H9 (cell line): ENCODE data around the gene NSF. TPM values are rescaled to one million over a fixed set of nuclear protein-coding genes. Genes with fewer than 3 reads are reported as not detected.
"Not testable (repeated sequence)": the region's sequence is repeated elsewhere in the genome, so short reads cannot be mapped to it uniquely, and the experiment has no call there.

ENCODE experiments used
- DNase-seq: peaks from one replicate; pipeline ENCODE4 v3.0.0-alpha.2; 2017
- H2AFZ ChIP-seq: one replicate; pipeline ENCODE4 v1.6.1; 2013; ENCODE audit warnings: mild to moderate bottlenecking, low read length, control low read depth, moderate library complexity
- H2AK5ac ChIP-seq: 2 replicates; pipeline ENCODE4 v1.6.1; 2013; ENCODE audit warnings: low read length, control low read depth, mixed read lengths; ENCODE audit not compliant: insufficient read length
- H2BK120ac ChIP-seq: one replicate; pipeline ENCODE4 v1.6.1; 2013; ENCODE audit warnings: low read depth, mild to moderate bottlenecking, low read length, control low read depth, inconsistent platforms; ENCODE audit not compliant: poor library complexity, severe bottlenecking
- H2BK12ac ChIP-seq: 2 replicates; pipeline ENCODE4 v1.6.1; 2013; ENCODE audit warnings: low read length, control low read depth, mixed read lengths, low read depth; ENCODE audit not compliant: insufficient read length
- H2BK15ac ChIP-seq: 2 replicates; pipeline ENCODE4 v1.6.1; 2013; ENCODE audit warnings: low read depth, low read length, control low read depth
- H2BK20ac ChIP-seq: one replicate; pipeline ENCODE4 v1.6.1; 2013; ENCODE audit warnings: low read depth, mild to moderate bottlenecking, low read length, control low read depth, inconsistent platforms; ENCODE audit not compliant: poor library complexity, severe bottlenecking
- H2BK5ac ChIP-seq: 2 replicates; pipeline ENCODE4 v1.6.1; 2013; ENCODE audit warnings: low read length, control low read depth, mixed read lengths; ENCODE audit not compliant: insufficient read length
- H3K14ac ChIP-seq: 2 replicates; pipeline ENCODE4 v1.6.1; 2013; ENCODE audit warnings: low read length, control low read depth; ENCODE audit not compliant: insufficient read depth
- H3K18ac ChIP-seq: 2 replicates; pipeline ENCODE4 v1.6.1; 2013; ENCODE audit warnings: low read depth, mild to moderate bottlenecking, mixed read lengths, low read length, control low read depth; ENCODE audit not compliant: insufficient read length
- H3K23ac ChIP-seq: 2 replicates; pipeline ENCODE4 v1.6.1; 2013; ENCODE audit warnings: low read length, control low read depth, mixed read lengths, low read depth; ENCODE audit not compliant: insufficient read length
- H3K23me2 ChIP-seq: 2 replicates; pipeline ENCODE4 v1.6.1; 2013; ENCODE audit warnings: low read depth, mild to moderate bottlenecking, mixed read lengths, low read length, control low read depth; ENCODE audit not compliant: insufficient read length, poor library complexity, severe bottlenecking
- H3K27ac ChIP-seq: 2 replicates; pipeline ENCODE4 v1.5.1; 2013; ENCODE audit warnings: low read length, control low read depth, mixed read lengths, low read depth; ENCODE audit not compliant: insufficient read length
- H3K27me3 ChIP-seq: 2 replicates; pipeline ENCODE4 v1.6.1; 2013; ENCODE audit warnings: low read length, control low read depth, inconsistent platforms; ENCODE audit not compliant: insufficient read depth
- H3K4ac ChIP-seq: 2 replicates; pipeline ENCODE4 v1.6.1; 2013; ENCODE audit warnings: low read depth, mild to moderate bottlenecking, control low read depth, inconsistent platforms, low read length, moderate library complexity
- H3K4me1 ChIP-seq: 2 replicates; pipeline ENCODE4 v1.6.1; 2013; ENCODE audit warnings: low read length, control low read depth, inconsistent platforms; ENCODE audit not compliant: insufficient read depth
- H3K4me2 ChIP-seq: 2 replicates; pipeline ENCODE4 v1.6.1; 2013; ENCODE audit warnings: low read length, control low read depth, mixed read lengths; ENCODE audit not compliant: insufficient read length, insufficient read depth
- H3K56ac ChIP-seq: 2 replicates; pipeline ENCODE4 v1.6.1; 2013; ENCODE audit warnings: low read depth, mild to moderate bottlenecking, mixed read lengths, low read length, control low read depth; ENCODE audit not compliant: insufficient read length
- H3K79me1 ChIP-seq: 2 replicates; pipeline ENCODE4 v1.6.1; 2013; ENCODE audit warnings: low read depth, mild to moderate bottlenecking, moderate library complexity, low read length, control low read depth, inconsistent platforms; ENCODE audit not compliant: insufficient read depth, poor library complexity, severe bottlenecking
- H3K79me2 ChIP-seq: 2 replicates; pipeline ENCODE4 v1.6.1; 2013; ENCODE audit warnings: low read length, control low read depth, inconsistent platforms; ENCODE audit not compliant: insufficient read depth
- H3K9ac ChIP-seq: 2 replicates; pipeline ENCODE4 v1.6.1; 2013; ENCODE audit warnings: low read length, control low read depth, mixed read lengths; ENCODE audit not compliant: insufficient read length; ENCODE audit errors: extremely low read depth
- H3K9me3 ChIP-seq: one replicate; pipeline ENCODE4 v1.6.1; 2013; ENCODE audit warnings: low read depth, low read length, inconsistent platforms; ENCODE audit not compliant: control insufficient read depth
- H3T11ph ChIP-seq: one replicate; pipeline ENCODE4 v1.6.1; 2013; ENCODE audit warnings: mild to moderate bottlenecking, low read length, control low read depth, inconsistent platforms
- H4K20me1 ChIP-seq: one replicate; pipeline ENCODE4 v1.6.1; 2013; ENCODE audit not compliant: control insufficient read depth, insufficient read length, insufficient read depth
- H4K5ac ChIP-seq: 2 replicates; pipeline ENCODE4 v1.6.1; 2013; ENCODE audit warnings: low read depth, mild to moderate bottlenecking, mixed read lengths, low read length, control low read depth; ENCODE audit not compliant: insufficient read length
- H4K8ac ChIP-seq: replicated peaks from 2 replicates; pipeline ENCODE4 v1.6.1; 2013; ENCODE audit warnings: low read length, control low read depth, mixed read lengths, low read depth; ENCODE audit not compliant: insufficient read length
- H4K91ac ChIP-seq: 2 replicates; pipeline ENCODE4 v1.6.1; 2013; ENCODE audit warnings: low read depth, mild to moderate bottlenecking, moderate library complexity, mixed read lengths, low read length, control low read depth; ENCODE audit not compliant: insufficient read length
- H3K27ac Mint-ChIP-seq, 3 experiments: 2 replicates in 2 of 3; 3 replicates in 1 of 3; pipeline ENCODE4 v1.8.0; 2020 to 2021; ENCODE audit warnings: mixed read lengths in 3 of 3, mild to moderate bottlenecking in 1 of 3, moderate library complexity in 1 of 3
- H3K27me3 Mint-ChIP-seq: 2 replicates; pipeline ENCODE4 v1.8.0; 2021; ENCODE audit warnings: low read depth, mild to moderate bottlenecking, moderate library complexity, mixed read lengths
- H3K36me3 Mint-ChIP-seq, 3 experiments: 2 replicates in 2 of 3; 3 replicates in 1 of 3; pipeline ENCODE4 v1.8.0; 2020 to 2021; ENCODE audit warnings: low read depth in 3 of 3, mixed read lengths in 3 of 3; ENCODE audit not compliant: insufficient read depth in 1 of 3
- H3K4me1 Mint-ChIP-seq, 2 experiments: 2 replicates each; pipeline ENCODE4 v1.8.0; 2020; ENCODE audit warnings: mixed read lengths in 2 of 2
- H3K4me3 Mint-ChIP-seq, 2 experiments: 2 replicates in 1 of 2; 3 replicates in 1 of 2; pipeline ENCODE4 v1.8.0; 2020 to 2021; ENCODE audit warnings: mild to moderate bottlenecking in 2 of 2, mixed read lengths in 2 of 2, moderate library complexity in 1 of 2
- H3K9me3 Mint-ChIP-seq, 2 experiments: 2 replicates in 1 of 2; 3 replicates in 1 of 2; pipeline ENCODE4 v1.8.0; 2020; ENCODE audit warnings: mild to moderate bottlenecking in 2 of 2, mixed read lengths in 2 of 2, moderate library complexity in 1 of 2
- WGBS: extraction: QIAGEN DNeasy Blood & Tissue Kit; methylation state at CpG from one replicate; pipeline ENCODE4 v1.1.7; 2013; ENCODE audit warnings: missing lambda C conversion rate, low lambda C conversion rate, mixed read lengths; ENCODE audit not compliant: insufficient read length; ENCODE audit errors: extremely low coverage; 5-methylcytosine and 5-hydroxymethylcytosine counted together
- total RNA-seq: library from RNA; stranded (reverse); gene quantifications from 2 replicates; pipeline ENCODE4 v1.2.1, GENCODE V29; 2021

The NSF gene
- total RNA-seq, 1 experiment from 2014 or later, result 36.4 TPM

DNA sequence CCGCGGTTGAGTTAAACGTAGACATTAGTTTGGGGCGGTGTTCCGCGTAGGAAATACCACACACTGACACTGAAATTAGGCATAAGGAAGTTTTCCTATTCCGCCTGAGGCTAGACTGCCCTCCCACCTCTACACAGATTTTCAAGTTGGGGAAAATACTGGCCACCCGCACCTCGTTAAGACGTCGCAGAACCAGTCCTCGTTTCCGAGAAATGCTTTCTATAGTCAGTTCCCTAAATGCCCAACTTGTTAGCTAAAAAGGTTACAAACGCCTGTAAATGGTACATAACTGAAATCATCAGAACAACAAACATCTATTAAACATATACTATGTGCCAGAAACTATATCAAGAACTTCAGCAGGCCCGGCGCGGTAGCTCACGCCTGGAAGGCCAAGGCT lies 10.4 kb upstream of the NSF start:
- not testable (repeated sequence) for H3K9ac ChIP-seq, H3K27ac ChIP-seq, H3K79me2 ChIP-seq, H2BK120ac ChIP-seq, H3K56ac ChIP-seq, H4K91ac ChIP-seq, H4K20me1 ChIP-seq, H3K4me1 ChIP-seq, H2BK20ac ChIP-seq, H3K4me2 ChIP-seq, H3K4ac ChIP-seq, H4K5ac ChIP-seq, DNase-seq, H3K27me3 Mint-ChIP-seq, H3K79me1 ChIP-seq, H3K36me3 Mint-ChIP-seq, H3K18ac ChIP-seq, H3K27ac Mint-ChIP-seq, H3T11ph ChIP-seq, H3K4me1 Mint-ChIP-seq, H3K9me3 ChIP-seq, H3K4me3 Mint-ChIP-seq, H3K23me2 ChIP-seq, H3K14ac ChIP-seq, H2BK12ac ChIP-seq, H2AFZ ChIP-seq, H2AK5ac ChIP-seq, H2BK5ac ChIP-seq, H4K8ac ChIP-seq, H3K27me3 ChIP-seq, H3K9me3 Mint-ChIP-seq, H3K23ac ChIP-seq, H2BK15ac ChIP-seq
- WGBS, result no CpG with 5 or more reads among the region's 18 CpGs

DNA sequence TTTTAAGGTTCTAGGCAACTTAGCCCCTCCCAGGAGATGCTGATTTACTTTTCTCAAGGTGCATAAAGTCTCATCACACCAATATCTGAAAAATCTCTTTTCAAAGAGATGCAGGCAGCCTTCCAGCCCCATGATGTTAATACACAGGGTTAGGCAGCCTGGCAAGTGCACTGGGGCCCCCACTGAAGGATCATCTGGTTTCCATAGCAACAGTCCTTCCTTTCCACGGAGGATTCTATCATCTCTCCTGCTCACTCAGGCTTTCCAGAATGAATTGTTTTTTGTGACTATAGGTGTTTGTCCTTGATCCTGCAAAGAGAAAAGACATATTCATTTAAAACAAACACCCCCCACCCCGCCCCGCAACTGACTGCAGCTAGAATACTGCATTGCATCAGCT lies 5.0 kb upstream of the NSF start:
- not testable (repeated sequence) for H3K4me3 Mint-ChIP-seq, DNase-seq, H3K56ac ChIP-seq, H3T11ph ChIP-seq, H3K36me3 Mint-ChIP-seq, H2BK120ac ChIP-seq, H3K79me1 ChIP-seq, H2BK12ac ChIP-seq, H3K23ac ChIP-seq, H2BK15ac ChIP-seq, H3K23me2 ChIP-seq, H3K4me2 ChIP-seq, H3K27me3 ChIP-seq, H4K20me1 ChIP-seq, H4K5ac ChIP-seq, H2BK20ac ChIP-seq, H3K27ac Mint-ChIP-seq, H3K4me1 Mint-ChIP-seq, H2BK5ac ChIP-seq, H3K4me1 ChIP-seq, H2AK5ac ChIP-seq, H3K9ac ChIP-seq, H4K8ac ChIP-seq, H3K4ac ChIP-seq, H3K27me3 Mint-ChIP-seq, H3K27ac ChIP-seq, H3K18ac ChIP-seq, H4K91ac ChIP-seq, H2AFZ ChIP-seq, H3K14ac ChIP-seq, H3K79me2 ChIP-seq, H3K9me3 ChIP-seq, H3K9me3 Mint-ChIP-seq
- WGBS, result no CpG with 5 or more reads among the region's 3 CpGs
